ENCODE results near the gene HSPA4.
A peak's percentile ranks its signal among the peaks of the same experiment; 100 is the strongest.

HSPA4 gene

GRCh38 chr5:133062276-133062675 is 10.5 kb downstream of the HSPA4 start:
- no peak overlapping the region for H3K4me3 ChIP-seq (ENCODE audit: low read depth, low read length)
- ChIA-PET CTCF (interaction anchor here (1.0 to 1.2 kb wide), 2 partner anchors 10 to 11 kb away, joined by 3 to 4 read pairs; partner anchors contain the start of gene HSPA4), POLR2A (no interaction called here)
- TF ChIP-seq, protein P1, sequence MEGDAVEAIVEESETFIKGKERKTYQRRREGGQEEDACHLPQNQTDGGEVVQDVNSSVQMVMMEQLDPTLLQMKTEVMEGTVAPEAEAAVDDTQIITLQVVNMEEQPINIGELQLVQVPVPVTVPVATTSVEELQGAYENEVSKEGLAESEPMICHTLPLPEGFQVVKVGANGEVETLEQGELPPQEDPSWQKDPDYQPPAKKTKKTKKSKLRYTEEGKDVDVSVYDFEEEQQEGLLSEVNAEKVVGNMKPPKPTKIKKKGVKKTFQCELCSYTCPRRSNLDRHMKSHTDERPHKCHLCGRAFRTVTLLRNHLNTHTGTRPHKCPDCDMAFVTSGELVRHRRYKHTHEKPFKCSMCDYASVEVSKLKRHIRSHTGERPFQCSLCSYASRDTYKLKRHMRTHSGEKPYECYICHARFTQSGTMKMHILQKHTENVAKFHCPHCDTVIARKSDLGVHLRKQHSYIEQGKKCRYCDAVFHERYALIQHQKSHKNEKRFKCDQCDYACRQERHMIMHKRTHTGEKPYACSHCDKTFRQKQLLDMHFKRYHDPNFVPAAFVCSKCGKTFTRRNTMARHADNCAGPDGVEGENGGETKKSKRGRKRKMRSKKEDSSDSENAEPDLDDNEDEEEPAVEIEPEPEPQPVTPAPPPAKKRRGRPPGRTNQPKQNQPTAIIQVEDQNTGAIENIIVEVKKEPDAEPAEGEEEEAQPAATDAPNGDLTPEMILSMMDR (IDR thresholded peaks at IDR 0.05; ENCODE audit: insufficient read depth, low read length, missing control alignments): no peak
- no peak for DNase-seq (ENCODE audit: low read depth, low spot score)

DNA sequence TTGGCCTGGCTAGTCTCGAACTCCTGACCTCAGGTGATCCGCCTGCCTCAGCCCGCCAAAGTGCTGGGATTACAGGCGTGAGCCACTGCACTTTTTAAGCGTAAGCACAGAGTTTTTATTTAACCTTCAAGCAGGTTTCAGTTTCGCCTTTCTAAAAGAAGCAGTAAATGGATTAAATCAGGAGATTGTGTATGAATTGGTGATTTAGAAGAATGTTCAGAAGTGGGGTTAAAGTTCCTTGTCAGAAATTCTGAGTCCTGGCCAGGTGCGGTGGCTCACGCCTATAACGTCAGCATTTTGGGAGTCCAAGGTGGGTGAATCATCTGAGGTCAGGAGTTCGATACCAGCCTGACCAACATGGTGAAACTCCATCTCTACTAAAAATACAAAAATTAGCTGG is 12.2 kb downstream of the HSPA4 start:
- H3K4me3 ChIP-seq (ENCODE audit: low read depth, low read length): no peak overlapping the region
- no peak for DNase-seq (ENCODE audit: low read depth, low spot score)
- ChIA-PET CTCF (no interaction called here), POLR2A (no interaction called here)
- TF ChIP-seq, protein P1 (IDR thresholded peaks at IDR 0.05; ENCODE audit: insufficient read depth, low read length, missing control alignments): no peak

GRCh38 chr5:133065471-133065870 is 13.7 kb downstream of the HSPA4 start:
- no peak for DNase-seq (ENCODE audit: low read depth, low spot score)
- H3K4me3 ChIP-seq (ENCODE audit: low read depth, low read length): no peak overlapping the region
- TF ChIP-seq, protein P1 (IDR thresholded peaks at IDR 0.05; ENCODE audit: insufficient read depth, low read length, missing control alignments): no peak
- ChIA-PET CTCF (no interaction called here), POLR2A (no interaction called here)

- TF ChIP-seq, protein P1 (IDR thresholded peaks at IDR 0.05; ENCODE audit: insufficient read depth, low read length, missing control alignments): no peak
- no peak for DNase-seq (ENCODE audit: low read depth, low spot score)
- no peak overlapping the region for H3K4me3 ChIP-seq (ENCODE audit: low read depth, low read length)
- ChIA-PET CTCF (no interaction called here), POLR2A (no interaction called here)
These were observed 14.2 kb downstream of the HSPA4 start for GRCh38 chr5:133066045-133066444.

DNA sequence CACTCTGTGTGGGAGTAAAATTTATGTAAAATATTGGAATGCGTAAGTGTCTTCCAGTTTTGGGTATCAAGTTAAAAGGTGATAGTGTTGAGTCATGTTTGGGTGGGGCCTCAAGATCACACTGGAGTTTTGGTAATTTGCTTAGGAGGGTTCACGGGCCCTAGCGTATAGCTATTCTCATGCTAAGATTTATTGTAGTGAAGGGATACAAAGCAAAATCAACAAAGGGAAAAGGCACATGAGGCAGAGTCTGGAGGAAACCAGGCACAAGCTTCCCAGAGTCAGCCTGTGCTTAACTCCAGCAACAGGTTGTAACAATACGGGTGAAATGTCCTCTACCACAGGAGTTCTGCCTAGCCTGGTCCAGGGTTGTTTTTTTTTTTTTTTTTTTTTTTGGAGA is 20.2 kb downstream of the HSPA4 start:
- CTCF ChIA-PET: interaction anchor here (0.7 kb wide), 1 partner anchor 10 kb away, joined by 4 read pairs; no protein-coding TSS in a partner anchor
- no peak overlapping the region for H3K4me3 ChIP-seq (ENCODE audit: low read depth, low read length)
- TF ChIP-seq, protein P1 (IDR thresholded peaks at IDR 0.05; ENCODE audit: insufficient read depth, low read length, missing control alignments): no peak
- no peak for DNase-seq (ENCODE audit: low read depth, low spot score)
- POLR2A ChIA-PET: no interaction called here

DNA sequence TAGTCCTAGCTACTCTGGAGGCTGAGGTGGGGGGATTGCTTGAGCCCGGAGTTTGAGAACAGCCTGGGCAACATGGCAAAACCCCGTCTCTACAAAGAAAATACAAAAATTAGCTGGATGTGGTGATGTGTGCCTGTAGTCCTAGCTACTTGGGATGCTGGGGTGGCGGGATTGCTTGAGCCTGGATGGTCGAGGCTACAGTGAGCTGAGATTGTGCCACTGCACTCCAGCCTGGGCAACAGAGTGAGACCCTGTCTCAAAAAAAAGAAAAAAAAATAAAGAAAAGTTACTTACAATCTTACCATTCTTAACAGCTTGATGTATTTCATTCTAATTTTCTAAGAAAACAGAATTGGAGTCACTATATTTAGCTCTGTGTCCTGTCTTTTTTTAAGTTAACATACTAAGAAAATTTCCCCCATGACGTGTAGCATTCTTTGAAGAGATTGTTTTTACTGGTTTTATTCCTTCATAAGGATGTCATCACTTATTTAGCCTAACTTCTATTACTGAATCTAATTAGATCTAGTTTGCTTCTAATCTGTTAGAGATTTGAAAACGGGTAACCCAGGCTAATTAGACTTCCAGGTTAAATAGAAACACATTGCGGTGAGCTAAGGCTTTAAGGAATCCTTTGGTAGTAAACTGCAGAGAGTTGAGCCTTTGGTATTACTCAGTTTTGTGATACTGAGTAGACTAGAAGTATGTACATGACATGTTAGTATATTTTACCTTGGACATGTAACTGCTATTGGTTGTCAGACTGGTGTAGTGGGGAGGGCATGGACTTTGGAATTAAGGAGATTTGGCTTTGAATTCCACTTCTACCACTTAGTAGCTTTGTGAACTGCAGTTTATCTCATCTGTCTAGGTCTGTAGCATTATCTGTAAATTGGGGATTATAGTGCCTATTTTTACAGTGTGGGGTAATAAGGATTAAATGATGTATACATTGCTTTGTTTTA is 24.0 kb downstream of the HSPA4 start:
- H3K4me3 ChIP-seq (ENCODE audit: low read depth, low read length): no peak overlapping the region
- POLR2A ChIA-PET: interaction anchor here (1.0 to 1.2 kb wide), 2 partner anchors 24 to 112 kb away, joined by 3 to 4 read pairs; partner anchors contain the start of genes AFF4 and HSPA4
- CTCF ChIA-PET: no interaction called here
- TF ChIP-seq, protein P1 (IDR thresholded peaks at IDR 0.05; ENCODE audit: insufficient read depth, low read length, missing control alignments): no peak
- DNase-seq (ENCODE audit: low read depth, low spot score): peak; percentile 14
